Effector CD8-positive, alpha-beta T cell (primary cell): Measurements from ENCODE around the gene DCLK2.

ENCODE experiments used
- DNase-seq: peaks from one replicate; lab custom pipeline; 2025; lab: John Stamatoyannopoulos, UW

Gene DCLK2

DNA sequence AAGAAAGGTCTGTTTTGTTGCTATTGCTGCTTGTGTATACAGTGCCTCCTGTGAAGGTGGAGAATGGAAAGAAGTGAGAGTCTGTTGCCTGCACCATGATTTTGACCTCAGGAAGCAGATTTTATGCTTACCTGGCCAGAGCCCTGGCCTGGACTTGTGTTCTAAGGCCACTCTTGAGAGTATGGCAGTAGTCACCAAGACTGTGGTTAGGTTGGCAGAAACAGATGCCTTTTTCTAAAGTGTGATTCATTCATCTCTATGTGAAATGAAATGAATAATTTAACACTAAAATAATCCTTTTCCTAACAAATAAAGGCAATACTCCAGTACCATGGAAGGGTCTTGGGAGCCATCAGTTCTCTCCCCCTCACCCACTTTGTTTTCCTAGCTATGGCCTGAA lies 161.8 kb downstream of the DCLK2 start:
- DNase-seq: no peak

DNA sequence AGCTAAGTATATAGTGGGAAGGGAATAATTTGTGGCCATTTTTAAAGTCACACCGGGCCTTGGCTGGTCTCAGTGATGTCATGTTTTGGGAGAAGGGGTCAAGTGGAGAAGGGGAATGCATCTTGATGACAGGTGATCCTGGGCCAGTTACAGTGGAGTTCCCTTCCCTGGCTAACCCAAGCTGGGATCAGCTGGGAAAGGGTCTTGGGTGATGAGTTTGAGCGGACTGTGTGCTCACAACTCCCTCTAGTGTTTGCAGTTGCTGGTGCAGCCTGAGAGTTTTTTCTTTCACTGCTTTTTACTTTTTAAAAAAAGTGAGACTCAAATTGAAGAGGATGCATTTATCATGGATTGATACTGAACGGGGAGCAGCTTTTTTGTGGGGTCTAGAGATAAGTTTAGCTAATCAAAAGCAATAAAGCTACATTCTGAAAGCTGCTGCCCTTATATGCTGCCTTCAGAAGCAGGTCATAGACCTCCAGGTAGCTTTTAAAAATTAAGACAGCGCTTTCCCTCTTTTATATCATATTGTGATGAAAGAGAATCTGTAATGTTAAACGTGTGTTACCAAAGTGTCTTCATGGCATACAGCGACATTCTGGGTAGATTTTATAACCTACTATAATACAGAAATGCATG lies 164.7 kb downstream of the DCLK2 start:
- no peak for DNase-seq

DNA sequence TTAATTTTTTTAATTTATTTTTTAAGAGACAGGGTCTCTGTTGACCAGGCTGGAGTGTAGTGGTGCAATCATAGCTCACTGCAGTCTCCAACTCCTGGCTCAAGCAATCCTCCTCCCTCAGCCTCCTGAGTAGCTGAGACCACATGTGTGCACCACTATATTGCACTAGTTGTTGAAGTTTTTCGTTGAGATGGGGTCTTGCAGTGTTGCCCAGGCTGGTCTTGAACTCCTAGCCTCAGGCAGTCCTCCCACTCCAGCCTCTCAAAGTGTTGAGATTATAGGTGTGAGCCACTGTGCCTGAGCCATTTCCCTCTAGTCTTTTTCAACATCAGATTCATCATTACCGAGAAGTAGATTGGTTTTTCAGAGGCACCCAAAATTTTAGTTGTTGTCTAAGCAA lies 165.7 kb downstream of the DCLK2 start:
- DNase-seq: no peak

DNA sequence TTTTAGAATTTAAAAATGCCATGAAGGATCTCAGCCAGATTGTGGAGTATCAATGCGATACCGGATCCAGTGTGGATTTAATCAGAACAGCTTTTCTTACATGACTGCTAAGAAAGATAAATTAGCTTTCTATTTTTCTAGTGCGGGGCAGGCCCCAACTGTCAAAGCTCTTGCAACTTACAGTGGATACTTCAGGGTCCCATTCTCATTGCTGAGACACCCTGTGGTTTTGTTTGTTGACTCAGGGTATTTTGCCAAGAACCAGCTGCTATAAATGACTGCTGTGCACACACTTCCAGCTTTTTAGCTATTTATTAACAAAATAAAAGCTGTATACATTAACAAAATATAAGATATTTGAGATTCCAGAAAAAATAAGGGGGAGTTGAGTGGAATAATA lies 166.4 kb downstream of the DCLK2 start:
- DNase-seq: no peak

DNA sequence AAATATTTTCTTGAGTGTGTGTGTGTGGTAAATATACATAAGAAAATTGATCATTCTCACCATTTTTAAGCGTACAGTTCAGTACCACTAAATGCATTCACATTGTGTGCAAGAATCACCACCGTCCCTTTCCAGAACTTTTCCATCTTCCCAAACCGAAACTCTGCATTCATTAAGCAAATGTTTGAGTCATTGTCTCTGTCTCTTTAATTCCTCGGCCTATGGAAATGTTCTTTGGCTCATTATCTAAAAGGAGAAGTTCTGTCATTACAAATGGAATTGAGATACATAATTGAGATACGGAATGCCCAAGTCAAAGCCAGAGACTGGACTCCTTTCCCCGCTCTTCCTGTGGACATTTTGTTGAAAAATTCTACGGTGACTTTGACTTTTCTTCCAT lies 168.9 kb downstream of the DCLK2 start:
- DNase-seq: no peak

DNA sequence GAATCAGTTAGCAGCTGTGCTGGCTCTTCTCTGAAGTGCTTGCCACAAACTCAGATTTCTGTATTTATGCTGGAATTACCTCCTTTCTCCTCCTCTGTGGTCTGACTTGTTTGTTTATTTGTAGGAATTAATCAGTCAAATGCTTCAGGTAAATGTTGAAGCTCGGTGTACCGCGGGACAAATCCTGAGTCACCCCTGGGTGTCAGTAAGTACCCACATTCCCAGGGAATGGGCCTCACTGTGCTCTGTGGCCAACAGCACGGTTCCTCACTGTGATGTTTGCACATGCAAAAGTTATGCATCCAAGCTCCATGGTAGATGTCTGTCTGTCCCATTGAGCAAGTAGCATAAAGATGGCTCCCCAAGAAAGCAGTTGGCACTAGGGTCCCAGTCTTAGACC lies 169.9 kb downstream of the DCLK2 start:
- DNase-seq: no peak

DNA sequence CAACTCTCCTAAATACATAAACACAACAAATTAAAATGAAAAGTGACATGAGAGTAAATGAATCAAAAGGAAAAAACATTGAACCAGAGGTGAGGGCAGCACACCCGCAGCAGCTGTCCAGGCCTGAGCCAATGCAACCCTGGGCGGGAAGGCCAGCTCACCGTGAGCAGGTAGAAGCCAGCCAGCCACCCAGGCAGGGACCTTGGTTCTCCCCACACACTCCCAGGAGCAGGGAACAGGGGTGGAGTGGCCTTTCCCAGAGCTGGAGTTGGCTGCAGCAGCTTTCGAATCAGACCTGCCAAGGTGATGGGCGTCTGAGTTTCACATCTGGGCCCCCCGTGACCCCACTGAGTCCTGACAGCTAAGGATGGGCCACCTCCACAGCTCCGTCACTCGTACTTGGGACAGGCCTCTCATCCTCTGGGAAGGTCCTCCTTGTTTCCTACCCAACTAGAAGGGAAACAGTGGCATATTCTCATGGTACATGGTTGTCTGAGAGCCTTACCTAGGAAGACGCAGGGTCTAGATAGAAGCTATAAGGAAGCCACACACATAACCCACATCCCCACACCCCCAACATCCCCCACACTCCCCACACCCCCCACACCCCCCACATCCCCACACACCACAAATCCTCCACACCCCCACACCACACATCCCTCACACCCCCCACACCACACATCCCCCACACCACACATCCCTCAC lies 172.2 kb downstream of the DCLK2 start:
- DNase-seq: no peak

DNA sequence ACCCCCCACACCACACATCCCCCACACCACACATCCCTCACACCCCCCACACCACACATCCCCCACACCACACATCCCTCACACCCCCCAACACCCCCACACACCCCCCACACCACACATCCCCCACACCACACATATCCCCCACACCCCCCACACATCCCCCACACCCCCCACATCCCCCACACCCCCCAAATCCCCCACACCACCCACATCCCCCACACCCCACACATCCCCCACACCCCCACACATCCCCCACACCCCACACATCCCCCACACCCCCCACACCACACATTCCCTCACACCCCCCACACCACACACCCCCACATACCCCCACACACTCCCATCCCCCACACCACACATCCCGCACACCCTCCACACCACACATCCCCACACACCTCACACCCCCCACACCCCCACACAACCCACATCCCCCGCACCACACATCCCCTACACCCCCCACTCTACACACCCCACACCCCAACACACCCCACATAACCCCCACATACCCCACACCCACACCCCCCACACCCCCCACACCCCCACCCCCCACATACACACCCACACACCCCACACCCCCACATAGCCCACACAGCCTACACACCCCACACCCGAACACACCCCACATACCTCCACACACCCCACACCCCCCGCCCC lies 172.9 kb downstream of the DCLK2 start:
- no peak for DNase-seq

DNA sequence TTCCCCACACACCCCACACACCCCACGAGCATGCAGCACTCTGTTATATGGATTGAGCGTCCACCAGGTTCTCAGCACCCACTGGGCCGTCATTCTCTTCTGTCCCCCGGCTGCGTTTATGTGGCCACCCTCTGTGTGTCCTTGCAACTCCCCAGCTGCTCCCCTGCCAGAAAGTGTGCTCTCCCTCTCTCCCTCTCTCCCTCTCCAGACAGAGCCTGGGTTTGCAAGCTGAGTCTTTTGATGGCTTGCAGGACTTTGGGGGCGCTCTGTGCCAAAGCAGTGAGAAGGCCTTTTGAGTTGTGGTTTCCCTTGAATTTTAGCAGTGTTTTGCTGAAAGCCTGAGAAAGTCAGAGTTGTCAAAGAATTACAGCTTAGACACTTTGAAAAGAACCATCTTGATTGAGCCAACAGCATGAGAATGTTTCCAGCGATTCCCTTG lies 173.5 kb downstream of the DCLK2 start:
- no peak for DNase-seq

DNA sequence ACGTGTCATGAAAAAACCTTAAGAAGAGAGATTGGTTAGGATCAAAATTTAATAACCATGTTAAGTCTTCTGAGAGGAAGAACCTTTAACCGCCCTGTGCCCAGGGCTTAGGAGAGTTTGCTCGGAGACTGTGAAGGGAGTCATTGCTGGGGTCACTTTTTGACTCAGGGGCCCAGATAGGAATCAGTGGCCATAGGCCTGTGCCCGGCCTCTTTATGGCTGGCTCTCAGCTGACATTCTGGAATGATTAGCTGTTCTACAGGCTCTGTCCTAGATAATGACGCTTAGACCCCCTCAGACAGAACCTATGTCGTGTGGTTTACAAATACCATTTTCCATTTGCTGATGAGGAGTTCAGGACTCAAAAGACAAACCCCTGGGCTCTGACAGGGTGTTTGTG lies 174.1 kb downstream of the DCLK2 start:
- no peak for DNase-seq

DNA sequence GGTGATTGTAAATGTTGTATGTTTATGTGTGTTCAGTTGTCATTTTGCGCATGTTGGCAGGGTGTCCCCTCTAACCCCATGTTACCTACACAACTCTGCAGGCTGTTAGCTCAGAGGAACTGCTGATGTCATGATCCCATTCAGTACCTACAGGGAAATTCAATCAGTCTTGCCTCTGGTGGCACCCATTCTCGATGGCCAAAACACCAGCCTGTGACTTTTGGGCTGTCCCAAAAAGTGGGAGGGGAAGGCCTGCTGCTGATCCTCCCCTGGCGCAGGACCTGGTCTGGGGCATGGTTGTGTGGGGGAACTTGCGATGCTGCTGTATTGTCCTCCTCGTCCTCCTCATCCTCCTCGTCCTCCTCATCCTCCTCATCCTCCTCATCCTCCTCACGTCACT lies 174.5 kb downstream of the DCLK2 start:
- DNase-seq: no peak

DNA sequence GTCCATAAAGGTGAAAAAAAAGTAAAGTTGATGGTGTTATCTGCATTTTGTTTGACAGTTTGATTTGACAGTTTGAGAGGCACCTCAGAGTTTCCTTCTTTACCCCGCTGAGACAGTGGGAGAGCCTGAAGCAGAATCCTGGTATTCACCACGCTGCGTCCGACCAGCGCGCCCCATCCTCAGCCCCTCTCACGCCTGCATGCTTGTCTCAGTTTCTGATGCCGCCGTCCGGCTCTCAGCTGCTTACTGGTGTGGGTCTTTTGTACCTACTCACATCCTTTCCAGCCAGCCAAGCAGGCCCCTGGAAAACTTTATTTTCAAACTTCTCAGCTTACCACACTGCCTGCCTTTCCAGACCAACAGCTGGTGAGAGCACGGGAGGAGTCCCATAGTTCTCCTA lies 175.2 kb downstream of the DCLK2 start:
- no peak for DNase-seq

DNA sequence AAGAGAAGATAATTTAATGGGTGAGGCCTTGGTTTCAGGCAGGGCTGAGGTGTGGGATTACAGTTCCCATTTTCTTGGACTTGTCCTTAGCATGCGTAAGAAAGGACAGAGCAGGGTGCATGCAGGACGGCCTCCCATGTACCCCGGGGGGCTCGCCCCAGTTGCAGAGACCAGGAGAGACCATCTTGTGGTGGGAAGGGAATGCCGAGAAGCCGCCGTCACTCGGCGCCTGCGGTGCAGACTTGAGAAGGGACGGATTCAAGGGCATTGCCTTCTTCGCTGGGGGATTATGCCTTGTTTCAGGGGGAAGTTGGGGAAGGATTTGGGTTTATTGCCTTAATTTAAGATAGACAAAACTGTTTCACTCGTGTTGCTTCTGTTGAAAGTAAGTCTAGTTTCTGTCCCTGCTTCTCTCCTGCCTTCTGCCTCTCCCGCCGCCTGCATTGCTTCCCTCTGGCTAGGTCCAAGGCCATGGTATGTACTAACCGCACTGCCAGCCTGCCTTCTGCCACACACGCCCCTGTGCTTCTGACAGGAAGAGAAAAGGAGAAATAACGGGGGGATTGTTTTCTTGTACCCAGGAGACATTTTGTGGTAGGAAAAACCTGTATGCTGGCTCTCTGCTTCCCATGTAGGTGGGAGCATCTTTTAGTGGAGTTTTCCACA lies 175.9 kb downstream of the DCLK2 start:
- no peak for DNase-seq

DNA sequence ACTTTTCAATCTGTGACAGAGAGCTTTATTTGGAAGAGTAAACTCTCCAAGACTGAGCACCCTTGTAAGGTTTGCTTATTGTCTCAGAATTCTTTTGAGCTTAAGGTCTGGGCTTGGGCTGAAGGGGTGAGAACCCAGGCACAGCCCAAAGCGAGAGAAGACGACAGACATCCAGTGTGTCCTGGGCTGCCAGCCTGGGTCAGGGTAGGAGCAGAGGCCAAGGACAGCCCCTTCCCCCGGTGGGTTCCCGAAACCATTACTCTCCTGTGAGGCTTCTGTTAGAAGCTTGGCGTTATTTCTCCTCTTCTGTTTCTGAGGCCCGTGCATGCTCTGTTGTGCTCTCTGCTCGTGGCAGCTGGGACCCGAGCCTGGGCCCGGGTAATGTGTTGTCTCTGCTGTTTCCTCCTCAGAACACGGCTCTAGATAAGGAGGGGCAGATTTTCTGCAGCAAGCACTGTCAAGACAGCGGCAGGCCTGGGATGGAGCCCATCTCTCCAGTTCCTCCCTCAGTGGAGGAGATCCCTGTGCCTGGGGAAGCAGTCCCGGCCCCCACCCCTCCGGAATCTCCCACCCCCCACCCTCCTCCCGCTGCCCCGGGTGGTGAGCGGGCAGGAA lies 177.5 kb downstream of the DCLK2 start:
- no peak for DNase-seq

DNA sequence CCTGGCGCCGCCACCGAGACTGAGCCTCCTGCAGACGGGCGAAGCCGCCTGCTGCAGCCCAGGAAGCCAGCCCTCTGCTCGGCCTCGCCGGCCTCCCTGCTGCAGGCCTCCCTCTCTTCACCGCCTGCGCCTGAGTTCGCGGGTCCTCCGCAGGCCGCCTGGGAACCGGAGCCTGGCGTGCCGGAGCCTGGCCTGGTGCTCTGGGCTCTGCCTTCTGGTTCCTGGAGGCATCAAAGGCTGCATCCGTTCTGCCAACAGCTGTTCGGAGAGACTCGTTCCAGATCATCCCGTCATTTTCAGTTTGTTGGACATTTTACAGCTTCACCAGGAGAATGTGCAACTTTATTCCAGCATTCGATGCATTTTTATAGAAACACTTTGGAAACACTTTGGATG lies 178.0 kb downstream of the DCLK2 start:
- no peak for DNase-seq

DNA sequence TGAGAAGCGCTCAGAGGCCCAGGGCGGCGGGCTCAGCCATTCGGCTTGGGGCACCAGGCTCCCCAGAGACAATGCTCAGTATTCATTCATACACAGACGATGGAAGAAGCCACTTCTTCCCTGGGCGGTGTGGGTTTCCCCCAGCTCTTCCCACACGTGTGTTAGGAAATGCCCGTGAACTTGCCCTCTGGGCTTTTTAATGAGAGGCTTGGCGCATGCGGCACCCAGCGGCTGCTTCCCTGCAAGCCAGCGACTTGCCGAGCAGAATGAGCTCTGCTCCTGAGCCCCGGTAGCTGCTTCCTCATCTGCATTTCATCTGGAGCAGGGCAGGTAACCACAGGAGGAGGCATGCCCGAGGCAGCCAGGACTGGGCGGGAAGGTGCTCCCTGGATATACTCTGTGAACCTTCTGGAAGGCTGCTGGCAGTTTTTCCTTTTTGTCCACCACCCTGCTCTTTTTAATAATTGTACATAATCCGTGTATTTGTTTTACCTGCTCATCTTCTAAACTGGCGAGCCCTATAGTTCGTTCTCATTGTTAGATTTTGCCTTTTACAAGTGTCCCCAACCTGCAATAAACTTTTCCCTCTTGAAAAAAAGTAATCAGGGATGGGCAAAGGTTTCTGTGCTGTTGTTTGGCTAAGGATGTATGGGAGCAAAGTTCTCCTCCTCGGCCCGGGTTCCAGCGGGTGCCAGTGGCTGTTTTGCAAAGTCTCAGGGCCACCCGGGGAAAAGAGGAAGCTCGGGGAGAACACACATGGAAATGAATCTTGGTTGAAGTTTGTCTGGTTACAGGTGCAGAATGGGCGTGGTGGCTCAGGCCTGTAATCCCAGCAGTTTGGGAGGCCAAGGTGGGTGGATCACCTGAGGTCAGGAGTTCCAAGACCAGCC lies 178.8 kb downstream of the DCLK2 start:
- DNase-seq: no peak

DNA sequence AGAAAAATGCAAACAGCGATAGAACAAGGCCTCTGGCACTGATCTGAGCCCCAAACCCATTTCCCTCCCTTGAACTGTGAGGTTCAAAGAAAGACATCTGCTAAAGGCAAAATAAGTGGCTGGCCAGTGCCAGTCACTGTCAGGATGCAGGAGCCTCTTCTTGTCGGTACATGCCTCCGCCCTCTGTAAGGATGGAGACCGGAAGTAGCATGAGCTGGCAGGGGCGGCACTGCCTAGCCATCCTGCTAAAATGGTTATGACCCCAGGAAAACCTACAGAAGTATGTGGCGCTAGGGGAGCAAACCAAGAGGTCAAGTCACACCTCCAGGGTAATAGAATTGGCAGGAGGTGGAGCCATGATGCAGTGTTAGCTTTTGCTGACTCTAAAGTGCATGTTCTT lies 180.3 kb downstream of the DCLK2 start:
- DNase-seq: no peak

DNA sequence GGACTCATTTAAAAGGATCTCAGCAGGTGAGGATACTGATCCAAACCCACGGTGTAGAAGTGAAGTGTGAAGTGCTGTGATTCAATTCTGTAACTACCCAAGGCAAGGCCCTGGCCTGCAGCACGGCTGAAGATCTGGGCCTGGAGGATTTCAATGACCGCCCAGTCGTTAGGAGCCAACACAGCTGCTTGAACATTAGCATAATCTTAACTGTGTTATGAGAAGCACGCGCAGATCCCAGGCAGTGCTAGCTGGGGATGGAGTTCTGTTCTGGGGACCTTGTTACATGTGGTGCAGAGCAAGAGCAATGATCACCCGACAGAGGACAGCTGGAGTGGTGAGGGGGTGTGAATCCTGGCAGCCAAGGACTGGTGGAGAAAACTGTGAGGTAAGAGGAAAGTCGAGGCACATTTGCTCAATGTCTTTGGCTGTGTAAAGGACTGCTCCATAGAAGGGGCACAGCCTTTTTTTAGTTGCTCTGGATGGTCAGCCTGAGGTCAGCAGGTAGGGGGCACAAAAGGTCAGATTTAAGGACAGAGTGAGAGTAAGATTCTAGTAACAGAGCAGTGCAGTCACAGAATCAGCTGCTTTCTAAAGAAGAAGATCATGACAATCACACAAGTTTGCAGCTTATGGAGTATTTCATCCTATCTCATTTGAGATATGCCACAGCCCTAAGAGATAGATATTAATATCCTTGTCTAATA lies 181.8 kb downstream of the DCLK2 start:
- no peak for DNase-seq

DNA sequence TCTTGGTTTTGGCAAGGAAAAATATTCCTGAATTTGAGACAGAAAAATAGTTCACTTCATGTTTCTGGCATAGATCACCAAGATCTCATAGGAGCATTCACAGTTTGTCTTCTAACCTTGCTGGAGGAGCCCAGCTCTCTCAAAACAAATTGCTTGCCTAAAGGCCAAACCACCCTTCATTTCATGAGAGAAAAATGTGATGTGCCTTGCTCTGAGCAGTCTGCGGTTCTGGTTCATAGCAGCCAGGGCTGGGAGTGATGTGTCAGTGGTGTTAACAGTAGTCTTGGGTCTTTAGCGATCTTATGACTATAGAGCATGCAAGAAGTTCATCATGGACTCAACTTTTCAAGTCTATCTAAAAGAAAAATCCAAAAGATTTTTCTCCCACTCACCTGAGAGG lies 183.3 kb downstream of the DCLK2 start:
- DNase-seq: no peak

DNA sequence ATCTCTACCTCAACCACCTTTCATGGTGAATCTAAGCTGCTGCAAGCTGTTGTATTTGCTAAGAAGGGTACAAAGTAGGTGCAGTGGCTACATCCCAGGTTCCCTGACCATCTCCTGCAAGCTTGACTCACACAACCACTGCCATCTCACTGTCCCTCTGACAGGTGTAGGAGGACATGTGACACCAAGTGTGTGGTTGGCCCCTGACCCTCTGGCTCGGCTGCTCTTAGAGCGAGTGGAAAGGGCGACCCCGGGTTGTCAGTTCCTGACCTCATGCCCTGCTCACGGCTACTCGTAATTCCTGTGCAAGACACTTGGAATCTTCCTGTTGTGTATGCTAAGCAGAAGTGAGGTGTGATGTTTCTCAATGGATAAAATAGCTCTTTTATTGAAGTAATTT lies 184.4 kb downstream of the DCLK2 start:
- DNase-seq: no peak
